Fibroblast of villous mesenchyme (primary cell): ENCODE results near the gene SDE2. TPM values are rescaled to one million over a fixed set of nuclear protein-coding genes. Genes with fewer than 3 reads are reported as not detected.

ENCODE experiments used
- DNase-seq: peaks from one replicate; pipeline ENCODE4 v3.0.0-alpha.2; 2010; ENCODE audit warnings: low read depth
- H3K4me3 ChIP-seq: 2 replicates; pipeline ENCODE4 v1.5.1; 2011; ENCODE audit warnings: low read depth, mild to moderate bottlenecking, low read length
- CTCF ChIP-seq: IDR thresholded peaks from 2 replicates; pipeline ENCODE4 v1.5.1; 2012; ENCODE audit warnings: low read depth, mild to moderate bottlenecking, low read length; ENCODE audit not compliant: insufficient read depth
- total RNA-seq: library from RNA; depleted of rRNA; stranded (reverse); fragments of >200 nt; gene quantifications from 2 replicates; pipeline ENCODE4 v1.2.3, GENCODE V29; 2012

Gene SDE2
- total RNA-seq, 1 donor: 31.5 TPM

GRCh38 chr1:226038661-226039060, 39.5 kb upstream of the SDE2 start:
- DNase-seq: no peak
- TF ChIP-seq CTCF: no peak
- H3K4me3 ChIP-seq: no peak overlapping the region

GRCh38 chr1:226035915-226036314, 36.8 kb upstream of the SDE2 start:
- no peak for TF ChIP-seq CTCF
- no peak overlapping the region for H3K4me3 ChIP-seq
- no peak for DNase-seq

GRCh38 chr1:226034482-226034881, 35.3 kb upstream of the SDE2 start:
- TF ChIP-seq CTCF: no peak
- no peak overlapping the region for H3K4me3 ChIP-seq
- DNase-seq: peak; percentile 76

- H3K4me3 ChIP-seq: no peak overlapping the region
- DNase-seq: no peak
- no peak for TF ChIP-seq CTCF
Observed at GRCh38 chr1:226033991-226034390, 34.8 kb upstream of the SDE2 start.

- no peak overlapping the region for H3K4me3 ChIP-seq
- no peak for TF ChIP-seq CTCF
- DNase-seq: no peak
Observed at GRCh38 chr1:226033582-226033981, 34.4 kb upstream of the SDE2 start.

- H3K4me3 ChIP-seq: no peak overlapping the region
- DNase-seq: no peak
- TF ChIP-seq CTCF: no peak
Observed at GRCh38 chr1:226029568-226030225, 30.6 kb upstream of the SDE2 start.

GRCh38 chr1:226029093-226029496, 30.0 kb upstream of the SDE2 start:
- H3K4me3 ChIP-seq: no peak overlapping the region
- TF ChIP-seq CTCF: no peak
- DNase-seq: no peak
